OCI-LY3 (cell line): ENCODE results near the gene MROH7.

Experiments
- H2AFZ ChIP-seq: fragments of 200-600, 300-600 bp; shearing (Covaris generic); 2 replicates; pipeline ENCODE4 v1.6.0; 2014; ENCODE audit warnings: antibody characterized with exemption, low read depth, low read length
- H3K27ac ChIP-seq: fragments of 200-600, 300-600 bp; sonication (generic); 2 replicates; pipeline ENCODE4 v1.5.1; 2014; ENCODE audit warnings: mild to moderate bottlenecking, low read length, moderate library complexity, mixed read lengths
- H3K27me3 ChIP-seq: fragments of 200-600, 300-600 bp; sonication (generic); 2 replicates; pipeline ENCODE4 v1.6.1; 2014; ENCODE audit warnings: low read depth, low read length, mixed read lengths
- H3K36me3 ChIP-seq: fragments of 200-600, 300-600 bp; sonication (generic); replicated peaks from 2 replicates; pipeline ENCODE3; 2014; ENCODE audit warnings: low read depth, low read length, mixed read lengths
- H3K4me1 ChIP-seq: fragments of 300-600, 200-600 bp; sonication (generic); 2 replicates; pipeline ENCODE4 v1.6.1; 2014; ENCODE audit warnings: low read length, mixed read lengths
- H3K4me2 ChIP-seq: fragments of 200-600, 300-600 bp; sonication (generic); 2 replicates; pipeline ENCODE4 v1.6.1; 2014; ENCODE audit warnings: low read length, mixed read lengths
- H3K4me3 ChIP-seq: fragments of 300-600, 200-600 bp; sonication (generic); 2 replicates; pipeline ENCODE4 v1.5.1; 2014; ENCODE audit warnings: antibody characterized with exemption, mild to moderate bottlenecking, low read length, moderate library complexity
- H3K79me2 ChIP-seq: fragments of 300-600, 200-600 bp; shearing (Covaris generic); 2 replicates; pipeline ENCODE4 v1.6.1; 2014; ENCODE audit warnings: mild to moderate bottlenecking, low read length, mixed read lengths
- H3K9ac ChIP-seq: fragments of 300-600, 200-600 bp; shearing (Covaris generic); 2 replicates; pipeline ENCODE4 v1.6.0; 2014; ENCODE audit warnings: mild to moderate bottlenecking, low read length, moderate library complexity
- H3K9me3 ChIP-seq: fragments of 200-600, 300-600 bp; shearing (Covaris generic); 2 replicates; pipeline ENCODE4 v1.6.1; 2014; ENCODE audit warnings: low read length, mixed read lengths; ENCODE audit not compliant: insufficient read depth
- H4K20me1 ChIP-seq: fragments of 200-600, 300-600 bp; sonication (generic); 2 replicates; pipeline ENCODE4 v1.6.1; 2016; ENCODE audit warnings: low read length, mixed read lengths; ENCODE audit not compliant: insufficient read depth
- EZH2phosphoT487 ChIP-seq: fragments of 200-600 bp; shearing (Covaris generic); IDR thresholded peaks from 2 replicates; pipeline ENCODE4 v1.6.1; 2018; ENCODE audit warnings: antibody characterized with exemption, mixed run types, low read depth
- TF ChIP-seq, protein P1 (sequence below): fragments of 200-600, 300-600 bp; sonication (generic); IDR thresholded peaks from 2 replicates; pipeline ENCODE4 v1.5.1; 2014; ENCODE audit warnings: antibody characterized with exemption, low read length, low read depth

The MROH7 gene

DNA sequence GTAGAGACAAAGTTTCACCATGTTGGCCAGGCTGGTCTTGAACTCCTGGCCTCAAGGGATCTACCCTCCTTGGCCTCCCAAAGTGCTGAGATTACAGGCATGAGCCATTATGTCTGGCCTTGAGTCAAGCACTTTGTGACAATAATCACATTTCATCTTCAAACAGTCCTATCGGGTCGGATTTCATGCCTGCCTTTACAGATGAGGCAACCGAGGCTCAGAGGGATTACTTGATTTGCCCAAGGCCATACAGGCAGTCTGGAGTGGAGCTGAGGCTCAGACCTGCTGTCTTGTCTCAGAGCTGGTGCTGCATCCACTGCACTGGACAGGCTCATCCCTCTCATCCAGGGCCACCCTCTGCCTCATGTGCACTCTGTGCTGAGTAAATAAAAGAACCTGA is 44.8 kb upstream of the MROH7 start:
- Histone ChIP-seq H3K27ac (no peak overlapping the region), H3K4me2 (no peak overlapping the region), H3K4me3 (no peak overlapping the region), H3K27me3 (no peaks in the 10 kb centered on the region), H4K20me1 (no peaks in the 10 kb centered on the region), H3K79me2 (no peaks in the 10 kb centered on the region), H3K9me3 (no peaks in the 10 kb centered on the region), H3K4me1 (no peaks in the 10 kb centered on the region), H2AFZ (no peak overlapping the region), H3K9ac (no peak overlapping the region), H3K36me3 (no peaks in the 10 kb centered on the region)
- TF ChIP-seq, protein P1, sequence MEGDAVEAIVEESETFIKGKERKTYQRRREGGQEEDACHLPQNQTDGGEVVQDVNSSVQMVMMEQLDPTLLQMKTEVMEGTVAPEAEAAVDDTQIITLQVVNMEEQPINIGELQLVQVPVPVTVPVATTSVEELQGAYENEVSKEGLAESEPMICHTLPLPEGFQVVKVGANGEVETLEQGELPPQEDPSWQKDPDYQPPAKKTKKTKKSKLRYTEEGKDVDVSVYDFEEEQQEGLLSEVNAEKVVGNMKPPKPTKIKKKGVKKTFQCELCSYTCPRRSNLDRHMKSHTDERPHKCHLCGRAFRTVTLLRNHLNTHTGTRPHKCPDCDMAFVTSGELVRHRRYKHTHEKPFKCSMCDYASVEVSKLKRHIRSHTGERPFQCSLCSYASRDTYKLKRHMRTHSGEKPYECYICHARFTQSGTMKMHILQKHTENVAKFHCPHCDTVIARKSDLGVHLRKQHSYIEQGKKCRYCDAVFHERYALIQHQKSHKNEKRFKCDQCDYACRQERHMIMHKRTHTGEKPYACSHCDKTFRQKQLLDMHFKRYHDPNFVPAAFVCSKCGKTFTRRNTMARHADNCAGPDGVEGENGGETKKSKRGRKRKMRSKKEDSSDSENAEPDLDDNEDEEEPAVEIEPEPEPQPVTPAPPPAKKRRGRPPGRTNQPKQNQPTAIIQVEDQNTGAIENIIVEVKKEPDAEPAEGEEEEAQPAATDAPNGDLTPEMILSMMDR: no peak
- TF ChIP-seq EZH2phosphoT487: no peak

DNA sequence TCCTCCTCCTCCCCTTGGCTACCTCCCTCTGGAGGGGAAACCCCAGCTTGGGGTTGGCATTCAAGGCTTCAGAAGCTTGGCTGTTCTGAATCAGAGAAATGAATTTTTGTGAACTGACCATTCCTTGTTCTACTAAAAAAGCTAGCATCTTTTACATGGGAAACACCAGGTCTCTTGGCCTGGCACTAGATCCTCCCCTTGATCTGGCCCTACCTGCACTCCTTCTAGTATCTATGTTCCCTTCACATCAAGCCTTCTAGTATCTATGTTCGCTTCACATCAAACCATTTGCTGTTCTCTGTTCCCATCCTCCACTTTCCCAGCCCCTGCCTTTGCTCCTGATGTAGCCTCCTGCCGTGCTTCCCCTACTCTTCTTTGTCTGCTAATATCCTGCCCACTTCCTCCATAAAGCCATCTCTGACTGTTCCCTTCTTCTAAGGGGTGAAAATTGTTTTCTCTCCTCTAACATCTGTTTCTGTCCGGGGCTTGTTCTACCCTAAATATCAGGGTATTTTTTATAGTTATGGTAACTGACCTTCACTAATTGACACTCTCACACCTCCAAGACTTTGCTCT is 44.0 kb upstream of the MROH7 start:
- Histone ChIP-seq H2AFZ (no peak overlapping the region), H3K79me2 (no peaks in the 10 kb centered on the region), H3K27me3 (no peaks in the 10 kb centered on the region), H3K9ac (no peak overlapping the region), H3K4me1 (no peaks in the 10 kb centered on the region), H3K9me3 (no peaks in the 10 kb centered on the region), H3K4me2 (no peak overlapping the region), H3K36me3 (no peaks in the 10 kb centered on the region), H4K20me1 (no peaks in the 10 kb centered on the region), H3K27ac (no peak overlapping the region), H3K4me3 (no peak overlapping the region)
- TF ChIP-seq EZH2phosphoT487: no peak
- TF ChIP-seq, protein P1: no peak

DNA sequence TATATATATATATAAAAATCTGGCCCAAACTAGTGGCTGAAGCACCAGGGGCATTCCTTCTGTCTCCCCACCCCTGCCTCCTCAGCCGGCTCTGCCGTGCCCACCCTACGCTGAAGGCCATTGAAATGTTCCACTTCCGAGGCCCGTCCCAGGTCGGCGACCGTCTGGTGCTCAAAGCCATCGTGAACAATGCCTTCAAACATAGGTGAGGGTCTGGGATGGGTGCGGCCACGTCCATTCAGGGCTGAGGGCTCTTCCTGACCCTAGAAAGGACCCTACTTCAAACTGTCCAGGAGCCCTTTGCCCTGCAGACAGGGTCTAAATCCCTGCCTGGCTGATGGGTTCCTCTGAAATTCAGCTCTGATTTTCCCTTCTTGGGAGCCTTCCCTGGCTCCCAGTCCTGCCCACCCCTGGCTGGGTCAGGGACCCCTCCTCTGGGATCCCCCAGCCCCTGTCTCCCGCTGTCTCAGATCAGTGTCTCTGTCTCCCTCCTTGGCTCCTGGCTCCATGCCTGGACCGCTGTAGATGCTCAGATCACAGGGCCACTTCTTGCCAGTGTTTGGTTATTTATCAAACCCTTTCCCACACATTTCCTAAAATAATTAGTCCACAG is 42.3 kb upstream of the MROH7 start:
- no peaks in the 10 kb centered on the region for H3K4me1 ChIP-seq
- H3K27ac ChIP-seq: no peak overlapping the region
- H3K4me3 ChIP-seq: no peak overlapping the region
- H3K36me3 ChIP-seq: no peaks in the 10 kb centered on the region
- H3K9ac ChIP-seq: no peak overlapping the region
- no peaks in the 10 kb centered on the region for H3K27me3 ChIP-seq
- no peak overlapping the region for H3K4me2 ChIP-seq
- TF ChIP-seq, protein P1: no peak
- TF ChIP-seq EZH2phosphoT487: no peak
- H3K9me3 ChIP-seq: no peaks in the 10 kb centered on the region
- no peaks in the 10 kb centered on the region for H4K20me1 ChIP-seq
- no peaks in the 10 kb centered on the region for H3K79me2 ChIP-seq
- H2AFZ ChIP-seq: no peak overlapping the region

DNA sequence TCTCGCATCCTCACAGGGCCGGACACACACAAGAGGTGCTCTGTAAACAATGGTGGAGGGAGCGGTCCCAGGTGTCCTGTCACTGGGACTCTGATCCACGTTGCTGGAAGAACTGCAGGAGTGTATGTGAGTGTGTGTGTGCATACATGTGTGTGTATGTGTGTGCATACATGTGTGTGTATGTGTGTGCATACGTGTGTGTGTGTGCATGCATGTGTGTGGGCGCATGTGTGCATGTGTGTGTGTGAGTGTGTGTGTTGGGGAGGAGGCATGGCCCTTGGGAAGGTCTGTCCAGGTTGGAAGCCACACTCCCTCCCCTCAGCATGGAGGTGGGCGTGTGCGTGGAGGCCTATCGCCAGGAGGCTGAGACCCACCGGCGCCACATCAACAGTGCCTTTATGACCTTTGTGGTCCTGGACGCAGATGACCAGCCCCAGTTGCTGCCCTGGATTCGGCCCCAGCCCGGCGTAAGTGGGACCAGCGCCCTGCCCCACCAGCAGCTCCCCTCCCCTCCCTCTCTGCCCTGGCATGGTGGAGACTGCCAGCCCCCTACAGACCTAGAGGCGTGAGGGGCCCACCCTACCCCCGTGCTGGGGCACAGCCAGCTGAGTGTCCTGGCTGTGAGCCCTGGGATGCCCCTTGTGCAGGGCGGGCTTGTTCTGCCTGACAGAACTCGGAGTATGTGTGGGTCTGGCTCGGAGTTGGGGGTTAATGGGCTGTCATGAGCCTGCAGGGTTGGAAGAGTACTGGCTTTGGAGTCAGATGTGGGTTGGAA is 40.5 kb upstream of the MROH7 start:
- H3K27me3 ChIP-seq: no peaks in the 10 kb centered on the region
- no peak overlapping the region for H3K9ac ChIP-seq
- no peaks in the 10 kb centered on the region for H4K20me1 ChIP-seq
- H3K4me3 ChIP-seq: no peak overlapping the region
- H3K4me1 ChIP-seq: no peaks in the 10 kb centered on the region
- H3K4me2 ChIP-seq: no peak overlapping the region
- TF ChIP-seq, protein P1: no peak
- TF ChIP-seq EZH2phosphoT487: no peak
- H3K36me3 ChIP-seq: no peaks in the 10 kb centered on the region
- H3K79me2 ChIP-seq: no peaks in the 10 kb centered on the region
- no peaks in the 10 kb centered on the region for H3K9me3 ChIP-seq
- no peak overlapping the region for H2AFZ ChIP-seq
- no peak overlapping the region for H3K27ac ChIP-seq
